SU-DHL-6 (cell line): ENCODE data around the gene CYP8B1.

Source experiments
- H2AFZ ChIP-seq: fragments of 200-600 bp; sonication (generic); 2 replicates; pipeline ENCODE4 v1.6.1; 2014; ENCODE audit warnings: low read depth, mild to moderate bottlenecking, moderate library complexity, mixed read lengths, antibody characterized with exemption, low read length; ENCODE audit not compliant: severe bottlenecking
- H3F3A ChIP-seq: fragments of 200-600 bp; shearing (Covaris generic); 2 replicates; pipeline ENCODE4 v1.6.0; 2016; ENCODE audit warnings: antibody characterized with exemption, mild to moderate bottlenecking; ENCODE audit not compliant: insufficient read depth
- H3K27ac ChIP-seq: fragments of 200-600 bp; sonication (generic); 2 replicates; pipeline ENCODE4 v1.5.1; 2016; ENCODE audit warnings: low read depth, mild to moderate bottlenecking, low read length, moderate library complexity, mixed read lengths
- H3K27me3 ChIP-seq: fragments of 200-600 bp; sonication (generic), shearing (Covaris generic); 2 replicates; pipeline ENCODE4 v1.6.0; 2014; ENCODE audit warnings: mild to moderate bottlenecking, low read length
- H3K36me3 ChIP-seq: fragments of 200-600 bp; sonication (generic); 2 replicates; pipeline ENCODE4 v1.6.1; 2014; ENCODE audit warnings: mild to moderate bottlenecking, low read length, mixed read lengths
- H3K4me2 ChIP-seq: fragments of 300-600, 200-600 bp; shearing (Covaris generic), sonication (generic); 2 replicates; pipeline ENCODE4 v1.6.0; 2014; ENCODE audit warnings: low read length, low read depth, mild to moderate bottlenecking; ENCODE audit not compliant: poor library complexity, severe bottlenecking
- H3K4me3 ChIP-seq: fragments of 200-600 bp; sonication (generic); 2 replicates; pipeline ENCODE4 v1.5.1; 2014; ENCODE audit warnings: antibody characterized with exemption, low read length, mild to moderate bottlenecking, mixed read lengths; ENCODE audit not compliant: insufficient read depth, poor library complexity, severe bottlenecking
- H3K79me2 ChIP-seq: fragments of 200-600 bp; sonication (generic); 2 replicates; pipeline ENCODE4 v1.6.1; 2014; ENCODE audit warnings: mild to moderate bottlenecking, low read length, moderate library complexity; ENCODE audit not compliant: insufficient read depth
- H3K9ac ChIP-seq: fragments of 200-600 bp; sonication (generic); 2 replicates; pipeline ENCODE4 v1.7.0; 2014; ENCODE audit warnings: mild to moderate bottlenecking, low read length
- H3K9me2 ChIP-seq: fragments of 200-600 bp; sonication (generic); replicated peaks from 2 replicates; pipeline ENCODE4 v1.6.1; 2014; ENCODE audit warnings: low read length; ENCODE audit not compliant: insufficient read depth
- H3K9me3 ChIP-seq: fragments of 200-600 bp; sonication (generic); 2 replicates; pipeline ENCODE4 v1.6.1; 2014; ENCODE audit warnings: low read length, mixed read lengths; ENCODE audit not compliant: insufficient read depth
- H4K20me1 ChIP-seq: fragments of 200-600 bp; sonication (generic); 2 replicates; pipeline ENCODE4 v1.6.1; 2014; ENCODE audit warnings: low read depth, mild to moderate bottlenecking, antibody characterized with exemption, low read length, moderate library complexity, mixed read lengths
- CTCF ChIP-seq: fragments of 200-600 bp; sonication (generic); IDR thresholded peaks from one replicate; pipeline ENCODE4 v1.5.1; 2017; ENCODE audit warnings: antibody characterized with exemption, mild to moderate bottlenecking, low read length, moderate library complexity; ENCODE audit not compliant: insufficient read depth, poor library complexity, severe bottlenecking
- EZH2phosphoT487 ChIP-seq: fragments of 200-600 bp; sonication (generic), shearing (Covaris generic); conservative IDR thresholded peaks from 2 replicates; pipeline ENCODE4 v1.6.1; 2018; ENCODE audit warnings: mild to moderate bottlenecking, antibody characterized with exemption, low read length, moderate library complexity, mixed read lengths

Gene CYP8B1

GRCh38 chr3:42892169-42892568 lies 16.5 kb upstream of the CYP8B1 start:
- TF ChIP-seq EZH2phosphoT487 (no peak), CTCF (no peak)
- no peaks in the 10 kb centered on the region for H3F3A ChIP-seq
- H2AFZ ChIP-seq, result no peak overlapping the region
- H3K9ac ChIP-seq, result no peak overlapping the region
- no peaks in the 10 kb centered on the region for H3K9me3 ChIP-seq
- H3K4me2 ChIP-seq, result no peak overlapping the region
- H3K4me3 ChIP-seq, result no peak overlapping the region
- H3K36me3 ChIP-seq, result no peaks in the 10 kb centered on the region
- no peaks in the 10 kb centered on the region for H3K79me2 ChIP-seq
- H4K20me1 ChIP-seq, result no peaks in the 10 kb centered on the region
- no peaks in the 10 kb centered on the region for H3K27me3 ChIP-seq
- no peaks in the 10 kb centered on the region for H3K9me2 ChIP-seq
- H3K27ac ChIP-seq, result no peak overlapping the region

DNA sequence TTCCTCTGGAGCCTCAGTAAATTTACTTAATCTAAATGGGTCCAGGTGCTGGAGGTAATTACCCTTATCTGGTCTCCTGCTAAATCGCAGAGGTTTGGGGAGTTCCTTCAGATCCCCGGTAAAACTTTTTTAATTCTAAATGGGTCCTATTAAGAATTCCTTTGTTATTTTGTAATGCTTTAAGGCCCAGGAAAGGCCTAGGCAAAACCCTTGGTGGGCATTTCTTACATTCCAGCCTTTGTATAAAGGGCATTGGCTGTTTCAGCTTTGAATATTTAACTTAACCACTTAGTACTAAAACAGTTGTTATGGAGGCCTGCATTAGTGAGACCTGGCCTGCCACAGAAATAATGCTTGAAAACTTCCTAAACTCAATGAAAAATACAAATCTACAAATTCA lies 15.4 kb upstream of the CYP8B1 start:
- Histone ChIP-seq H3K9me3 (no peaks in the 10 kb centered on the region), H3K9me2 (no peaks in the 10 kb centered on the region), H3K36me3 (no peaks in the 10 kb centered on the region), H3K4me3 (no peak overlapping the region), H3K27me3 (no peaks in the 10 kb centered on the region), H3K27ac (no peak overlapping the region), H3K4me2 (no peak overlapping the region), H3K79me2 (no peaks in the 10 kb centered on the region), H3F3A (no peaks in the 10 kb centered on the region), H4K20me1 (no peaks in the 10 kb centered on the region), H3K9ac (no peak overlapping the region), H2AFZ (no peak overlapping the region)
- TF ChIP-seq CTCF, result no peak

- Histone ChIP-seq H3K27ac (no peak overlapping the region), H3F3A (no peaks in the 10 kb centered on the region), H2AFZ (no peak overlapping the region), H3K4me3 (no peak overlapping the region), H3K4me2 (no peak overlapping the region), H3K9ac (no peak overlapping the region), H3K9me2 (no peaks in the 10 kb centered on the region), H4K20me1 (no peaks in the 10 kb centered on the region), H3K36me3 (no peaks in the 10 kb centered on the region), H3K79me2 (no peaks in the 10 kb centered on the region), H3K27me3 (no peaks in the 10 kb centered on the region), H3K9me3 (no peaks in the 10 kb centered on the region)
- TF ChIP-seq CTCF, result no peak
- TF ChIP-seq EZH2phosphoT487, result no peak
These were observed 11.4 kb upstream of the CYP8B1 start for GRCh38 chr3:42887084-42887483.

GRCh38 chr3:42886294-42886822 lies 10.7 kb upstream of the CYP8B1 start:
- no peaks in the 10 kb centered on the region for H3K36me3 ChIP-seq
- H3K4me3 ChIP-seq, result no peak overlapping the region
- H3K4me2 ChIP-seq, result no peak overlapping the region
- no peak overlapping the region for H3K9ac ChIP-seq
- no peaks in the 10 kb centered on the region for H3K27me3 ChIP-seq
- H2AFZ ChIP-seq, result no peak overlapping the region
- no peaks in the 10 kb centered on the region for H3K9me2 ChIP-seq
- TF ChIP-seq EZH2phosphoT487 (no peak), CTCF (no peak)
- H3F3A ChIP-seq, result no peaks in the 10 kb centered on the region
- no peaks in the 10 kb centered on the region for H3K9me3 ChIP-seq
- H3K27ac ChIP-seq, result no peak overlapping the region
- no peaks in the 10 kb centered on the region for H4K20me1 ChIP-seq
- no peaks in the 10 kb centered on the region for H3K79me2 ChIP-seq
